ENCODE measurements around the gene TMCO5A.
"Not testable (repeated sequence)": the region's sequence is repeated elsewhere in the genome, so short reads cannot be mapped to it uniquely, and the experiment has no call there.

The TMCO5A gene

GRCh38 chr15:37951999-37952398 is 17.6 kb downstream of the TMCO5A start:
- no peak overlapping the region for H3K27ac ChIP-seq
- H3K4me3 ChIP-seq: no peak overlapping the region
- no peak for TF ChIP-seq CTCF (IDR thresholded peaks at IDR 0.05)
- DNase-seq (ENCODE audit: low spot score): no peak

- not testable (repeated sequence) for DNase-seq (ENCODE audit: low spot score); H3K4me3 ChIP-seq
Observed at GRCh38 chr15:37960742-37961141, 26.3 kb downstream of the TMCO5A start.

GRCh38 chr15:37967788-37968187 is 33.3 kb downstream of the TMCO5A start:
- Histone ChIP-seq H3K4me3 (no peak overlapping the region), H3K27ac (no peak overlapping the region)
- no peak for DNase-seq (ENCODE audit: low spot score)
- no peak for TF ChIP-seq CTCF (IDR thresholded peaks at IDR 0.05)

More at GRCh38 chr15:37960742-37961141, 26.3 kb downstream of the TMCO5A start:
- H3K27ac ChIP-seq: not testable (repeated sequence)

GRCh38 chr15:37973856-37974255 is 39.4 kb downstream of the TMCO5A start:
- no peak overlapping the region for H3K27ac ChIP-seq
- no peak overlapping the region for H3K4me3 ChIP-seq
- no peak for TF ChIP-seq CTCF (IDR thresholded peaks at IDR 0.05)
- no peak for DNase-seq (ENCODE audit: low spot score)

- DNase-seq (ENCODE audit: low spot score): no peak
- Histone ChIP-seq H3K4me3 (no peak overlapping the region), H3K27ac (no peak overlapping the region)
- no peak for TF ChIP-seq CTCF (IDR thresholded peaks at IDR 0.05)
Observed at GRCh38 chr15:37978231-37978630, 43.8 kb downstream of the TMCO5A start.

- no peak for TF ChIP-seq CTCF (IDR thresholded peaks at IDR 0.05)
- DNase-seq (ENCODE audit: low spot score): no peak
- peak overlapping the region; percentile 17 to 18 for H3K27ac ChIP-seq
- no peak overlapping the region for H3K4me3 ChIP-seq
Observed at GRCh38 chr15:37979671-37980409, 45.4 kb downstream of the TMCO5A start.

- no peak for TF ChIP-seq CTCF (IDR thresholded peaks at IDR 0.05)
- Histone ChIP-seq H3K4me3 (no peak overlapping the region), H3K27ac (no peak overlapping the region)
- no peak for DNase-seq (ENCODE audit: low spot score)
Observed at GRCh38 chr15:37981201-37981600, 46.8 kb downstream of the TMCO5A start.
